Ramos (cell line): ENCODE results near the gene HDLBP.
"Not testable (repeated sequence)": the region's sequence is repeated elsewhere in the genome, so short reads cannot be mapped to it uniquely, and the experiment has no call there.

Source experiments
- in situ Hi-C: fragments of 300-500 bp; cut with MboI; formaldehyde crosslinking; loops from one replicate; pipeline ENCODE4 v1.14.3; 2022; ENCODE audit warnings: low sequenced_read_pairs; ENCODE audit not compliant: unreplicated experiment

HDLBP gene

GRCh38 chr2:241309684-241310117, 5.8 kb downstream of the HDLBP start:
- in situ Hi-C loops: no loop called here

GRCh38 chr2:241308832-241309500, 6.5 kb downstream of the HDLBP start:
- in situ Hi-C loops: no loop called here

GRCh38 chr2:241308267-241308666, 7.2 kb downstream of the HDLBP start:
- in situ Hi-C loops: no loop called here

GRCh38 chr2:241307055-241307454, 8.4 kb downstream of the HDLBP start:
- in situ Hi-C loops: no loop called here

- in situ Hi-C loops: no loop called here
These were observed 11.3 kb downstream of the HDLBP start for GRCh38 chr2:241304039-241304670.

- in situ Hi-C loops: no loop called here
These were observed 12.5 kb downstream of the HDLBP start for GRCh38 chr2:241302759-241303651.

GRCh38 chr2:241302083-241302482, 13.4 kb downstream of the HDLBP start:
- in situ Hi-C loops: no loop called here

- in situ Hi-C loops: no loop called here
These were observed 15.5 kb downstream of the HDLBP start for GRCh38 chr2:241300000-241300399.

GRCh38 chr2:241298673-241299072, 16.8 kb downstream of the HDLBP start:
- in situ Hi-C loops: no loop called here

- in situ Hi-C loops: no loop called here
These were observed 18.7 kb downstream of the HDLBP start for GRCh38 chr2:241296767-241297166.

GRCh38 chr2:241295326-241296095, 20.0 kb downstream of the HDLBP start:
- in situ Hi-C loops: no loop called here

- in situ Hi-C loops: not testable (repeated sequence)
These were observed 22.1 kb downstream of the HDLBP start for GRCh38 chr2:241293378-241293797.

- in situ Hi-C loops: no loop called here
These were observed 23.5 kb downstream of the HDLBP start for GRCh38 chr2:241291977-241292376.

GRCh38 chr2:241291153-241291552, 24.3 kb downstream of the HDLBP start:
- in situ Hi-C loops: no loop called here

- in situ Hi-C loops: no loop called here
These were observed 25.9 kb downstream of the HDLBP start for GRCh38 chr2:241289597-241289996.

GRCh38 chr2:241289053-241289452, 26.4 kb downstream of the HDLBP start:
- in situ Hi-C loops: no loop called here

GRCh38 chr2:241288324-241288888, 27.1 kb downstream of the HDLBP start:
- in situ Hi-C loops: no loop called here

GRCh38 chr2:241286348-241287090, 29.0 kb downstream of the HDLBP start:
- in situ Hi-C loops: no loop called here

GRCh38 chr2:241285596-241285995, 29.9 kb downstream of the HDLBP start:
- in situ Hi-C loops: no loop called here
